Measurements from ENCODE around the gene TPP1.

DNA sequence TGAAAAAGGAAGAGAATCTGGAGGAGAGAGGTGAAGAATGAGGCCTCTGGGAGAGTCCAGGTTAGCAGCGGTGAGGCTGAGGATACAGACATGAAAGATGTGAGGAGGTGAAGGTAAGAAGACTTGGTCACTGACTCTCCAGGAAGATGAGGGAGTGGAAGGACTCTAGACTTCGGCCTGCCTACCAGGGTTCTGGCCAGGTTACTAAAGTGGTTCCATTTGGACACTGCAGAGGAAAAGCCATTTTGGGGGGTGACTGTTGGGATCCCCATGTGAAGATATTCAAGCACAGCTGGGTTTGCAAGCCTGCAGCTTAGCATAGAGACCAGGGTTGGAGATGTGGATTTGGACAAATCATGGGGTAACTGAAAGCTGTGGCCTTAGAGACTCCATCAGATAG lies 28.6 kb upstream of the TPP1 start:
- no peak for TF ChIP-seq POLR2A (IDR thresholded peaks at IDR 0.05)
- no peak for TF ChIP-seq CTCF (IDR thresholded peaks at IDR 0.05)
- no peak for TF ChIP-seq EP300 (IDR thresholded peaks at IDR 0.05)

Data from upper lobe of left lung (tissue), 4 donors.